ENCODE results near the gene ZC3H4.

DNA sequence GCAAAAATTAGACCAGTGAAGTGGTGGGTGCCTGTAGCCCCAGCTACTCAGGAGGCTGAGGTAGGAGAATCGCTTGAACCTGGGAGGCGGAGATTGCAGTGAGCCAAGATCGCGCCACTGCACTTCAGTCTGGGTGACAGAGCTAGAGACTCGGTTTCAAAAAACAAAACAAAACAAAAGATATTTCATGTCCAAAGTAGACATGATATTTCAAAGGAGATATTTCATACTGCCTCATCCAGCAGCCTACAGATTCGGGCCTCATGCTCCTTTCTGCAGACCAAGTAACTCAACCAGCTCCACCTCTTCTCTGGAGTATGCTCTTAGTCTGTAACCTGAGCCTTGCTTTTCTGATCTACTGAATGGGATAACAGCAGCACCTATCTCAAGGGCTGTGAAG is 15.0 kb downstream of the ZC3H4 start:
- TF ChIP-seq ESRRA (IDR thresholded peaks at IDR 0.05; ENCODE audit: borderline replicate concordance, low read depth), result no peak
- no peak for TF ChIP-seq ELF4 (CRISPR knock-in tag; IDR thresholded peaks at IDR 0.05)
- no peak for TF ChIP-seq POLR2A (conservative IDR thresholded peaks at IDR 0.05)
- TF ChIP-seq, protein P1, sequence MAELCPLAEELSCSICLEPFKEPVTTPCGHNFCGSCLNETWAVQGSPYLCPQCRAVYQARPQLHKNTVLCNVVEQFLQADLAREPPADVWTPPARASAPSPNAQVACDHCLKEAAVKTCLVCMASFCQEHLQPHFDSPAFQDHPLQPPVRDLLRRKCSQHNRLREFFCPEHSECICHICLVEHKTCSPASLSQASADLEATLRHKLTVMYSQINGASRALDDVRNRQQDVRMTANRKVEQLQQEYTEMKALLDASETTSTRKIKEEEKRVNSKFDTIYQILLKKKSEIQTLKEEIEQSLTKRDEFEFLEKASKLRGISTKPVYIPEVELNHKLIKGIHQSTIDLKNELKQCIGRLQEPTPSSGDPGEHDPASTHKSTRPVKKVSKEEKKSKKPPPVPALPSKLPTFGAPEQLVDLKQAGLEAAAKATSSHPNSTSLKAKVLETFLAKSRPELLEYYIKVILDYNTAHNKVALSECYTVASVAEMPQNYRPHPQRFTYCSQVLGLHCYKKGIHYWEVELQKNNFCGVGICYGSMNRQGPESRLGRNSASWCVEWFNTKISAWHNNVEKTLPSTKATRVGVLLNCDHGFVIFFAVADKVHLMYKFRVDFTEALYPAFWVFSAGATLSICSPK (IDR thresholded peaks at IDR 0.05; ENCODE audit: borderline replicate concordance), result no peak
- TF ChIP-seq, protein P2, sequence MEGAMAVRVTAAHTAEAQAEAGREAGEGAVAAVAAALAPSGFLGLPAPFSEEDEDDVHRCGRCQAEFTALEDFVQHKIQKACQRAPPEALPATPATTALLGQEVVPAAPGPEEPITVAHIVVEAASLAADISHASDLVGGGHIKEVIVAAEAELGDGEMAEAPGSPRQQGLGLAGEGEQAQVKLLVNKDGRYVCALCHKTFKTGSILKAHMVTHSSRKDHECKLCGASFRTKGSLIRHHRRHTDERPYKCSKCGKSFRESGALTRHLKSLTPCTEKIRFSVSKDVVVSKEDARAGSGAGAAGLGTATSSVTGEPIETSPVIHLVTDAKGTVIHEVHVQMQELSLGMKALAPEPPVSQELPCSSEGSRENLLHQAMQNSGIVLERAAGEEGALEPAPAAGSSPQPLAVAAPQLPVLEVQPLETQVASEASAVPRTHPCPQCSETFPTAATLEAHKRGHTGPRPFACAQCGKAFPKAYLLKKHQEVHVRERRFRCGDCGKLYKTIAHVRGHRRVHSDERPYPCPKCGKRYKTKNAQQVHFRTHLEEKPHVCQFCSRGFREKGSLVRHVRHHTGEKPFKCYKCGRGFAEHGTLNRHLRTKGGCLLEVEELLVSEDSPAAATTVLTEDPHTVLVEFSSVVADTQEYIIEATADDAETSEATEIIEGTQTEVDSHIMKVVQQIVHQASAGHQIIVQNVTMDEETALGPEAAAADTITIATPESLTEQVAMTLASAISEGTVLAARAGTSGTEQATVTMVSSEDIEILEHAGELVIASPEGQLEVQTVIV (CRISPR knock-in tag; IDR thresholded peaks at IDR 0.05; ENCODE audit: borderline replicate concordance), result no peak
- no peak for TF ChIP-seq ZNF217 (CRISPR knock-in tag; IDR thresholded peaks at IDR 0.05)
- TF ChIP-seq TRIM28 (IDR thresholded peaks at IDR 0.05), result no peak
- TF ChIP-seq, protein P3, sequence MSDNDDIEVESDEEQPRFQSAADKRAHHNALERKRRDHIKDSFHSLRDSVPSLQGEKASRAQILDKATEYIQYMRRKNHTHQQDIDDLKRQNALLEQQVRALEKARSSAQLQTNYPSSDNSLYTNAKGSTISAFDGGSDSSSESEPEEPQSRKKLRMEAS (CRISPR knock-in tag; IDR thresholded peaks at IDR 0.05), result no peak
- TF ChIP-seq YY1 (IDR thresholded peaks at IDR 0.05; ENCODE audit: borderline replicate concordance in 1 of 3, control insufficient read depth in 1 of 3, extremely low read depth in 1 of 3, insufficient read depth in 3 of 3, insufficient read length in 1 of 3, insufficient replicate concordance in 2 of 3, low read depth in 1 of 3, low read length in 2 of 3), result no peak
- no peak for TF ChIP-seq POLR3A (IDR thresholded peaks at IDR 0.05; ENCODE audit: borderline replicate concordance, extremely low read depth, insufficient read depth, insufficient read length)
